HG03045 (cell line): ENCODE measurements around the gene ASGR2.
"Not testable (repeated sequence)": the region's sequence is repeated elsewhere in the genome, so short reads cannot be mapped to it uniquely, and the experiment has no call there.

Source experiments
- ATAC-seq: cut with Tn5 transposase; IDR thresholded peaks from one replicate; pipeline ENCODE4 v1.9.1; 2021; ENCODE audit warnings: mild to moderate bottlenecking, moderate library complexity; ENCODE audit not compliant: unreplicated experiment

Gene ASGR2

DNA sequence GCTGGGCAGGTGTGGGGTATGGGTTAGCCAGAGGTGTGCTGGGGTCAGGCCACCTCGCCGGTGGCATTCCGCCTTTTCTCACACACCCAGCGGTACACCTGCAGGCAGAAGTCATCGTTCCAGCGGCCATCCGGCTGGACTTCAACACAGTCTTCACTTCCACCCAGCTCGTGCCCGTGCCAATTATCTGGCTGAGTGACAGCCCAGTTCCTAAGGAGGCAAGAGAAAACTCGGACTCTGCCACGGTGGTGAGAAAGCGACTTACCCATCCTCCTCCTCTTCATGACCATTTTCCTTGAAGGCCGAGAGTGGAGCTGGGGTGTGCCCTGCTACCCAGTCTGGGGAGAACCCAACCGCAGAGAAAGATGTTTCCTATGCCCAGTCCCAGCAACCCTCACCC lies 13.1 kb downstream of the ASGR2 start:
- no peak for ATAC-seq

- not testable (repeated sequence) for ATAC-seq
Measured at GRCh38 chr17:7100641-7101379, 13.8 kb downstream of the ASGR2 start.

- ATAC-seq: no peak
Measured at GRCh38 chr17:7098802-7099459, 15.7 kb downstream of the ASGR2 start.

DNA sequence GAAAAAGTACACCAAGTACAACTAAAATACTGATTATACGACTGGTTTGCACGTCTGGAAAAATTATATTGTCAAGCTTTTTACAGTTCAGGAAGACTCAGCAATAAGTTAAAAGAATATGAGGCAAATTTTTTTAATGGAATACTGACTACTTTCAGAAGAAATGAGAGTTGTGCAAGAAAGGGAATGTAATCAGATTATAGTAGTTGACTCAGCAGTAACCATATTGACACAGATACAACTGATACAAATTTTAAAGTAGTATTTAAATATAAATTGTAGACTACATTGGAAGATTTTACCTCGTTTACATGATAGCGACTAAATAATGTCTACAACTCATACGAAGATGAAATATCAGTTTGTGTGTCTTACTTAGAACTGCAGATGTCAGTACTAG lies 16.7 kb downstream of the ASGR2 start:
- ATAC-seq: no peak

DNA sequence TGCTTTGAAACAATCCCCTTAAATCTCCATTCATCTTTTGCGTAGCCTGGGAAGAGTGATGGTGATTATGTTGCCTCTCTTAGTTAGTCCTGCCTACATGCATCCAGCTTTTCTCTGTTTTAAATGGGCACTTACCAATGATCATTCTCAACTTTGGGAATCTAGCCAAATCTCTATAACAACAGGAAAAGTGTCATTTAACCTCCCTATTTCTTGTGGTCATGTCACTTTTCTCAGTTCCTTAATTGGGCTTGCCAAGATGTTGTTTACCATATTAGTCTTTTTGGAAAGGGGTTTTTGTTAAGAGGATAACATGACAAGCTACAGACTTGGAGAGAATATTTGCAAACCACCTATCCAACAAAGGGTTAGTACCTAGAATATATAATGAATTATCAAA lies 19.0 kb downstream of the ASGR2 start:
- ATAC-seq: no peak

GRCh38 chr17:7094652-7095019 lies 20.0 kb downstream of the ASGR2 start:
- no peak for ATAC-seq

- not testable (repeated sequence) for ATAC-seq
Measured at GRCh38 chr17:7091311-7092005, 23.2 kb downstream of the ASGR2 start.

DNA sequence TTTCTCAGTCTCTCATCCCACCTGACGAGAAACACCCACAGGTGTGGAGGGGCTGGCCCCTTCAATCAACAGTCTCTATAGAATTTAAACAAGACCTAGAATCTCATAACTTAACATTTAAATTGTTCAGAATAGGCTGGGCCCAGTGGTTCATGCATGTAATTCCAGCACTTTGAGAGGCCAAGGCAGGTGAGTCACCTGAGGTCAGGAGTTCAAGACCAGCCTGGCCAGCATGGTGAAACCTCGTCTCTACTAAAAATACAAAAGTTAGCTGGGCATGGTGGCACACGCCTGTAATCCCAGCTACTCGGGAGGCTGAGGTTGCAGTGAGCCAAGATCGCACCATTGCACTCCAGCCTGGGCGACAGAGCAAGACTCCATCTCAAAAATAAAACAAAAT lies 25.1 kb downstream of the ASGR2 start:
- ATAC-seq: not testable (repeated sequence)

GRCh38 chr17:7088442-7088841 lies 26.2 kb downstream of the ASGR2 start:
- not testable (repeated sequence) for ATAC-seq

GRCh38 chr17:7084088-7084487 lies 30.5 kb downstream of the ASGR2 start:
- no peak for ATAC-seq

- ATAC-seq: no peak
Measured at GRCh38 chr17:7083592-7083991, 31.0 kb downstream of the ASGR2 start.

- no peak for ATAC-seq
Measured at GRCh38 chr17:7081341-7082062, 33.1 kb downstream of the ASGR2 start.

GRCh38 chr17:7080456-7081041 lies 34.1 kb downstream of the ASGR2 start:
- ATAC-seq: no peak

- no peak for ATAC-seq
Measured at GRCh38 chr17:7079581-7080455, 34.8 kb downstream of the ASGR2 start, which contains the start of gene CLEC10A. CLEC10A (minus strand) TSS chr17:7080251; CDS start chr17:7078812, 1,439 bp downstream.

DNA sequence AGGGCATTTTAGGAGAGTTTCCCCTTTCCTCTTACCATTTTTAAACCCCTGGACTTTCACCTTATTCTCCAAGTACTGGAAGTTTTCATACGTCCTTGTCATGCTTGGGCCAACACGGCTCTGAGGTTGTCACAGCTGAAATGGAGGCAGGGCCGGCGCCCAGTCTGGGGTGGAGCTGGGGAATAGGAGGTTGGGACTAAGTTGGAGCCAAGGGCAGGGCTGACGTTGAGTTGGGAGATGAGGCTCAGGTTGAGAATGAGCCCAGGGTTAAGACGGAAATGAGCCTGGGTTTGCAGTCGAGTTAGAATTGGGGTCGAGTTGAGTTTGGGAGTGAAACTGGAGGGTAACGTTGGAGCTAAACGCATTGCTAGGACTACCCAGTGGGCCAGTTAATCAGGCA lies 35.9 kb downstream of the ASGR2 start:
- no peak for ATAC-seq

DNA sequence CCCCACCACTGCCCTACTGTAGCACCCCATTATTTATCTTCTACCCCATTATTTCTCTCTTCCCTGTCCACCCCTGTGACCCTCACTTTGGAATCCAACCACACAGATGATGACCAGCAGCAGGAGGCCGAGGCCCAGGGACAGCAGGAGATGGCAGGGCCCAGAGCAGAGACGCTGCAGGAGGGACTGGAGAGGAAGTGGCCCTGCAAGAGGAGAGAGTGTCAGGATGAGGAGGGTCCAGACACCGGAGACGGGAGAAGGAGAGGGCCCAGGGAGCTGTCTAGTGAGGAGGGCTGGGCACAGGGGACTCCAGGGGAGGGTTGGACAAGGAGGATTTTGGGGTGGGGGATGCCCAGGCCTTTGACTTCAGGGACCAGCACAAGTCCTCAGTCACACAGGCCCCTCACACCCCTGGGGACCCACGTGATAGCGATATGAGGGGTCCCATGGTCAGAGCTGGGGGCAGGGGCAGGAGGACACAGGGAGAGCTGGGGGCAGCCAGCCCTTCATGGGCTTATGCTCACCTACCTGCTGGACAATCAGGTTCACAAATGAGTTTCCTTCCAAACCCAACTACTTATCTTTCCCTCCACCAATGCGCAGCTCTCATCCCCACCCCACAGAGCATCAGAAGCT lies 36.6 kb downstream of the ASGR2 start:
- ATAC-seq: no peak

- no peak for ATAC-seq
Measured at GRCh38 chr17:7074931-7075330, 39.7 kb downstream of the ASGR2 start.

DNA sequence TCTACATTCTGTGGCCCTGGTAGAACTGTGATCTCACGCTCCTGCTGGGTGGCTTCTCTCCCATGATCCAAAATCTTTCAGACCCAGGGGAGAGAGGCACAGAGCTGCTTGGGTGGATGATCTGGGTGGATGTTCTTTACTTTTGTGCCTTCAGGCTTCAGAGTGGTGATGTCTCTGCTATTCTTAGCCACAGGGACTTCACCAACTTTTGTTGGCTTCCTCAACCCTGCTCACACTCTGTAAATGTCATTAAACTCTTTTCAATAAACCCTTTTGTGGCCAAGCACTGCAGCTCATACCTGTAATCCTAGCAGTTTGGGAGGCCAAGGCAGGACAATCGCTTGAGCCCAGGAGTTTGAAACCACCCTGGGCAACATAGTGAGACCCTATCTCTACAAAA lies 42.2 kb downstream of the ASGR2 start:
- ATAC-seq: no peak

DNA sequence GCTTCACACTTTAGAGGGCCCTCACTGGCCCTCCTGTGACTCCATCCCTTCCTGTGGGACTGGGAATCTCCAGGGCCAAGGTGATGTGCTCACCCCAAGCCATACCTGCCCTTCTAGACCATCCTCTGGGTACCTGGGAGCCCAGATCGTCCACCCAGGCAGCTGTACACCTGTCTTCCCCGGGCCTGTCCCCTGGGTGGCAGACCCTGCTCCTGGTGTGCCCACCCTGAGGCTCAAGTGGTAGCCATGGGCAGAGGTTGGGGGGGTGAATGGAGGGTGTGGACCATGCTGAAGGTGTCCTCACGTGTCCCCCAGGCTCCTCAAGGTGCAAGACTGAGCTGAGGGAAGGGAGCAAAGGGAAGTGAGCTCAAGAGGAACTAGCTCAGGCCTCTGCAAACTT lies 43.9 kb downstream of the ASGR2 start:
- ATAC-seq: no peak
